Panc1 (cell line): ENCODE data around the gene MB21D2.

Source experiments
- POLR2AphosphoS5 ChIP-seq: IDR thresholded peaks from 2 replicates; pipeline ENCODE4 v1.6.1; 2012; ENCODE audit warnings: mild to moderate bottlenecking, low read depth, low read length, moderate library complexity
- SIN3A ChIP-seq: IDR thresholded peaks from 2 replicates; pipeline ENCODE4 v1.6.1; 2012; ENCODE audit warnings: low read depth, mild to moderate bottlenecking, low read length, moderate library complexity, borderline replicate concordance; ENCODE audit not compliant: insufficient read depth
- TF ChIP-seq, protein P1 (sequence below): fragments of 450-650 bp; IDR thresholded peaks from 2 replicates; pipeline ENCODE4 v1.5.1; 2017; ENCODE audit warnings: mild to moderate bottlenecking

DNA sequence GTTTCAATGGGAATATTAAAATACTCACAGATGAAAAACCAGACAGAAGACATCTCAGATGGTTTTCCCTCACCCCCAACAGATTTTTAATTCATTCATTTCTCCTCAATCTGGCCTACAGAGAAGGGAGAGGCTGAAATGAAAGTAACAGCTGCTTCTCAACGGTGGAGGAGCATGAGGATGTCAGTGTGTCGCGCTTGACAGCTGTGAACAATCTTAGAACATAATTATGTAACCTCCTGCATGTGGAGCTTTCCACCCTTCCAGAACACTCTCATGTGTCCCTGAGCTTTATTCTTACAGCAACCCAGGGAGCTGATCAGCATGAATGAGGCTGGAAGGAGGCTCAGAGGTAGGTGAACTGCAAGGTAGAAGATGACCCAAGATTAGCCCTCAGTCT, 52.7 kb downstream of the MB21D2 start:
- no peak for TF ChIP-seq SIN3A
- TF ChIP-seq, protein P1, sequence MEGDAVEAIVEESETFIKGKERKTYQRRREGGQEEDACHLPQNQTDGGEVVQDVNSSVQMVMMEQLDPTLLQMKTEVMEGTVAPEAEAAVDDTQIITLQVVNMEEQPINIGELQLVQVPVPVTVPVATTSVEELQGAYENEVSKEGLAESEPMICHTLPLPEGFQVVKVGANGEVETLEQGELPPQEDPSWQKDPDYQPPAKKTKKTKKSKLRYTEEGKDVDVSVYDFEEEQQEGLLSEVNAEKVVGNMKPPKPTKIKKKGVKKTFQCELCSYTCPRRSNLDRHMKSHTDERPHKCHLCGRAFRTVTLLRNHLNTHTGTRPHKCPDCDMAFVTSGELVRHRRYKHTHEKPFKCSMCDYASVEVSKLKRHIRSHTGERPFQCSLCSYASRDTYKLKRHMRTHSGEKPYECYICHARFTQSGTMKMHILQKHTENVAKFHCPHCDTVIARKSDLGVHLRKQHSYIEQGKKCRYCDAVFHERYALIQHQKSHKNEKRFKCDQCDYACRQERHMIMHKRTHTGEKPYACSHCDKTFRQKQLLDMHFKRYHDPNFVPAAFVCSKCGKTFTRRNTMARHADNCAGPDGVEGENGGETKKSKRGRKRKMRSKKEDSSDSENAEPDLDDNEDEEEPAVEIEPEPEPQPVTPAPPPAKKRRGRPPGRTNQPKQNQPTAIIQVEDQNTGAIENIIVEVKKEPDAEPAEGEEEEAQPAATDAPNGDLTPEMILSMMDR = no peak
- TF ChIP-seq POLR2AphosphoS5 = no peak
